DND-41 (cell line): Measurements from ENCODE around the gene FAM216A.
"Not testable (repeated sequence)": the region's sequence is repeated elsewhere in the genome, so short reads cannot be mapped to it uniquely, and the experiment has no call there.

ENCODE experiments used
- ATAC-seq: fragments of 200-7000 bp; cut with Tn5 transposase; 3 replicates; pipeline ENCODE4 v1.9.1; 2021; ENCODE audit warnings: low read depth; ENCODE audit not compliant: insufficient read depth
- DNase-seq: peaks from one replicate; pipeline ENCODE4 v3.0.0-alpha.2; 2020
- H2AFZ ChIP-seq: 2 replicates; pipeline ENCODE4 v1.6.0; 2012; ENCODE audit warnings: low read depth, low read length
- H3K27ac ChIP-seq: 2 replicates; pipeline ENCODE4 v1.5.1; 2012; ENCODE audit warnings: low read length, inconsistent platforms
- H3K27me3 ChIP-seq: fragments of 200-600 bp; sonication (generic); 2 replicates; pipeline ENCODE4 v1.6.0; 2012; ENCODE audit warnings: low read length, mild to moderate bottlenecking, inconsistent platforms; ENCODE audit not compliant: insufficient read depth, poor library complexity
- H3K36me3 ChIP-seq: 2 replicates; pipeline ENCODE4 v1.5.1; 2012; ENCODE audit warnings: low read length, inconsistent platforms; ENCODE audit not compliant: insufficient read depth
- H3K4me1 ChIP-seq: 2 replicates; pipeline ENCODE4 v1.5.1; 2012; ENCODE audit warnings: mild to moderate bottlenecking, low read length; ENCODE audit not compliant: insufficient read depth
- H3K4me2 ChIP-seq: 2 replicates; pipeline ENCODE4 v1.6.0; 2012; ENCODE audit warnings: mild to moderate bottlenecking, moderate library complexity, low read length, inconsistent platforms; ENCODE audit not compliant: insufficient read depth
- H3K4me3 ChIP-seq, 2 experiments: fragments of 200-600 bp in 1 of 2; shearing (Covaris generic) in 1 of 2; 2 replicates each; pipeline ENCODE4 v1.5.1; 2012 to 2016; ENCODE audit warnings: inconsistent platforms in 2 of 2, low read length in 2 of 2, mild to moderate bottlenecking in 2 of 2, low read depth in 1 of 2, moderate library complexity in 1 of 2
- H3K79me2 ChIP-seq: 2 replicates; pipeline ENCODE4 v1.6.0; 2012; ENCODE audit warnings: low read length, inconsistent platforms; ENCODE audit not compliant: insufficient read depth
- H3K9ac ChIP-seq: 2 replicates; pipeline ENCODE4 v1.6.0; 2012; ENCODE audit warnings: low read depth, mild to moderate bottlenecking, inconsistent platforms, low read length, moderate library complexity
- H3K9me3 ChIP-seq: 2 replicates; pipeline ENCODE4 v1.5.1; 2012; ENCODE audit warnings: low read length, moderate library complexity, mild to moderate bottlenecking, inconsistent platforms; ENCODE audit not compliant: insufficient read depth, severe bottlenecking
- H4K20me1 ChIP-seq: 2 replicates; pipeline ENCODE4 v1.6.0; 2012; ENCODE audit warnings: low read length; ENCODE audit not compliant: insufficient read depth
- EZH2 ChIP-seq: IDR thresholded peaks from 3 replicates; pipeline ENCODE4 v1.6.1; 2012; ENCODE audit warnings: borderline replicate concordance, low read depth, mild to moderate bottlenecking, moderate library complexity, low read length, inconsistent platforms; ENCODE audit not compliant: severe bottlenecking
- TF ChIP-seq, protein P1 (sequence below): IDR thresholded peaks from 2 replicates; pipeline ENCODE4 v1.5.1; 2012; ENCODE audit warnings: borderline replicate concordance, low read length, moderate library complexity, mild to moderate bottlenecking; ENCODE audit not compliant: poor library complexity, severe bottlenecking; ENCODE audit errors: extremely low read depth

The FAM216A gene

DNA sequence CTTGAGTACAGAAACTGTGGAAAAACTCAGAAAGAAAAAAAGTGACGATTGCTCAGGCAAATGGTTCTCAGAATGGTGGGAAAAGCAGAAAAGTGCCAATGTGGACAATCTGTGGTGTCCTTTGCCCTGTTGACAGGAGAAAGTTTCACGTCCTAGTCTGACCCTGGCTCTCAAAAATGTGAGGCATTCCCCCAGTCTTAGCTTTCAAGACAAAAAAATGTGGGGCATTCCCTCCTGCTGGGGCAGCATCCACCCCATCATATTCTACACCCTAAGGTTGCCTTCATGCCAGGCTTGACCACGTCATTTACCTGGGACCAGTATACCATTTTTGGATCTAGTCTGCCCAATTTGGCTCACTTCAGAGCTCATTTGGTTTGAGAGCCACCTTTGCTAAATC, 44.4 kb upstream of the FAM216A start:
- Histone ChIP-seq H3K79me2 (no peaks in the 10 kb centered on the region), H2AFZ (no peak overlapping the region), H3K9ac (no peak overlapping the region), H3K4me2 (no peak overlapping the region), H3K36me3 (no peaks in the 10 kb centered on the region), H3K4me3 (no peak overlapping the region), H3K27me3 (no peaks in the 10 kb centered on the region), H3K4me1 (no peaks in the 10 kb centered on the region), H3K9me3 (no peaks in the 10 kb centered on the region), H3K27ac (no peak overlapping the region), H4K20me1 (no peaks in the 10 kb centered on the region)
- DNase-seq (no peak), ATAC-seq (no peak)
- TF ChIP-seq, protein P1, sequence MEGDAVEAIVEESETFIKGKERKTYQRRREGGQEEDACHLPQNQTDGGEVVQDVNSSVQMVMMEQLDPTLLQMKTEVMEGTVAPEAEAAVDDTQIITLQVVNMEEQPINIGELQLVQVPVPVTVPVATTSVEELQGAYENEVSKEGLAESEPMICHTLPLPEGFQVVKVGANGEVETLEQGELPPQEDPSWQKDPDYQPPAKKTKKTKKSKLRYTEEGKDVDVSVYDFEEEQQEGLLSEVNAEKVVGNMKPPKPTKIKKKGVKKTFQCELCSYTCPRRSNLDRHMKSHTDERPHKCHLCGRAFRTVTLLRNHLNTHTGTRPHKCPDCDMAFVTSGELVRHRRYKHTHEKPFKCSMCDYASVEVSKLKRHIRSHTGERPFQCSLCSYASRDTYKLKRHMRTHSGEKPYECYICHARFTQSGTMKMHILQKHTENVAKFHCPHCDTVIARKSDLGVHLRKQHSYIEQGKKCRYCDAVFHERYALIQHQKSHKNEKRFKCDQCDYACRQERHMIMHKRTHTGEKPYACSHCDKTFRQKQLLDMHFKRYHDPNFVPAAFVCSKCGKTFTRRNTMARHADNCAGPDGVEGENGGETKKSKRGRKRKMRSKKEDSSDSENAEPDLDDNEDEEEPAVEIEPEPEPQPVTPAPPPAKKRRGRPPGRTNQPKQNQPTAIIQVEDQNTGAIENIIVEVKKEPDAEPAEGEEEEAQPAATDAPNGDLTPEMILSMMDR = no peak
- no peak for TF ChIP-seq EZH2

DNA sequence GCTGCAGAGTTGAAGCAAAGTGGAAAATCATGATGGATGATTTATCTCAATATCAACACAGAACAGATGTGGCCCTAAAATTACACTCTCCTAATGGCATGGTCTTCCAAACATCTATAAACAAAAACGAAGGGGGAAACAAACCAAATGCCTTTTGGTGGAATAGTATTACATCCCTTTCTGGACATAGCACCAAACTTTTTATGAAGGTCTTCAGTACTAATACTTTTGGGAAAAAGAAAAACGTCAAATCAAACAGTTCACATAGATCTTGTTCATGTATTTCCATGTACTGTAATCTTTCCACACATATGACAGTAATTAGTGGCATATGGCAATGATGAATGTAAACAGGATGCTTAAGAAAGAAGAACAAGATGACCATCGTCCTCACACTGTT, 42.2 kb upstream of the FAM216A start:
- no peak overlapping the region for H3K9ac ChIP-seq
- DNase-seq (no peak), ATAC-seq (no peak)
- no peaks in the 10 kb centered on the region for H3K79me2 ChIP-seq
- no peaks in the 10 kb centered on the region for H4K20me1 ChIP-seq
- H3K4me1 ChIP-seq = peaks cover 5% of the 10 kb centered on the region
- TF ChIP-seq EZH2 = no peak
- TF ChIP-seq, protein P1 = no peak
- no peaks in the 10 kb centered on the region for H3K9me3 ChIP-seq
- no peaks in the 10 kb centered on the region for H3K27me3 ChIP-seq
- no peak overlapping the region for H2AFZ ChIP-seq
- no peak overlapping the region for H3K27ac ChIP-seq
- H3K4me3 ChIP-seq = no peak overlapping the region
- H3K36me3 ChIP-seq = no peaks in the 10 kb centered on the region
- no peak overlapping the region for H3K4me2 ChIP-seq

DNA sequence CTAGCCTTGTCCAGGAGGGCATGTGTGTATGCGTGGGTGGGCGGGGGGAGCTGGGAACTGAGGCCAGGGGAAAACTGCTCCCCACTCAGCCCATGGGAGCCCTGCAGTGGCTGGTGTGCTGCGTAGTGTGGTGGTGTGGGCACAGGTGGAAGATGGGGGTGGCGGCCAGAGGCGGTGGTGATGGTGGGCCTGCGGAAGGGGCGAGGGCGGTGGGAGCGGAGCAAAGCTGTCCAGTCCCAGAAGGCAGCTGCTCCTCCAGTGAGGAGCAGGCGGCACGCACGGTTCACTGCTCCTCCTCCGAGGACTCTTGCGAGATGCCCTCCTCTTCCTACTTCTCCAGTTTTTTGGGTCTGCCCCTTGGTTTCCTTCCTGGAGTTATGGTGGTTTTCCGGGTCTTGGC, 39.0 kb upstream of the FAM216A start:
- H3K36me3 ChIP-seq, H4K20me1 ChIP-seq, H3K9me3 ChIP-seq, H2AFZ ChIP-seq, H3K4me1 ChIP-seq, H3K4me3 ChIP-seq, ATAC-seq, DNase-seq, H3K9ac ChIP-seq, H3K27me3 ChIP-seq, H3K79me2 ChIP-seq, H3K27ac ChIP-seq, H3K4me2 ChIP-seq: not testable (repeated sequence)

DNA sequence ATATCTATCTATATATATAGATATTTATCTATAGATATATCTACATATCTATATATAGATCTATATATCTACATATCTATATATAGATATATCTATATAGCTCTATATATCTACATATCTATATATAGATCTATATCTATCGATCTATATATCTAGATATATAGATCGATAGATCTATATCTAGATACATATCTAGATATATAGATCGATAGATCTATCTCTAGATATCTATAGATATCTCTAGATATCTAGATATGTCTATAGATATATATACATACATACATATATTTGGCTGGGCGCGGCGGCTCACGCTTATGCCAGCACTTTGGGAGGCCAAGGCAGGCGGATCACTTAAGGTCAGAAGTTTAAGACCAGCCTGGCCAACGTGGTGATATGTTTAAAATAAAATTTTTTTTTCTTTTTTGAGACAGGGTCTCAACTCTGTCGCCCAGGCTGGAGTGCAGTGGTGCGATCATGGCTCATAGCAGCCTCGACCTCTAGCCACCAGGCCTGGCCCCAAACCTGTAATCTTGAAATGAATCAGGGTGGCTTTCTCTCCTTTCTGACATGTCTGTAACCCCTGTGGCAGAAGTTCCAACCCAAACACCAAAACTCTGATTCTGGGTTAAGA, 36.6 kb upstream of the FAM216A start:
- Histone ChIP-seq H3K4me3 (no peak overlapping the region; a peak in 1 of 4 replicates), H3K79me2 (no peaks in the 10 kb centered on the region), H4K20me1 (no peaks in the 10 kb centered on the region), H3K4me2 (peak overlapping the region; percentile 65), H3K9me3 (no peaks in the 10 kb centered on the region), H3K9ac (peak overlapping the region; percentile 62; the same call in 1 of the 2 replicates), H2AFZ (peak overlapping the region; percentile 42), H3K27me3 (no peaks in the 10 kb centered on the region), H3K36me3 (peaks cover 17% of the 10 kb centered on the region), H3K27ac (no peak overlapping the region; the same call in 1 of the 2 replicates), H3K4me1 (peaks cover 9% of the 10 kb centered on the region)
- ATAC-seq = no peak
- no peak for TF ChIP-seq EZH2
- TF ChIP-seq, protein P1 = no peak
- no peak for DNase-seq
